ENCODE data around the gene RBM25. TPM values are rescaled to one million over a fixed set of nuclear protein-coding genes. Genes with fewer than 3 reads are reported as not detected.

The RBM25 gene
- total and polyA plus RNA-seq, 4 donors: 25.2 to 83.9 (median 68.6) TPM

DNA sequence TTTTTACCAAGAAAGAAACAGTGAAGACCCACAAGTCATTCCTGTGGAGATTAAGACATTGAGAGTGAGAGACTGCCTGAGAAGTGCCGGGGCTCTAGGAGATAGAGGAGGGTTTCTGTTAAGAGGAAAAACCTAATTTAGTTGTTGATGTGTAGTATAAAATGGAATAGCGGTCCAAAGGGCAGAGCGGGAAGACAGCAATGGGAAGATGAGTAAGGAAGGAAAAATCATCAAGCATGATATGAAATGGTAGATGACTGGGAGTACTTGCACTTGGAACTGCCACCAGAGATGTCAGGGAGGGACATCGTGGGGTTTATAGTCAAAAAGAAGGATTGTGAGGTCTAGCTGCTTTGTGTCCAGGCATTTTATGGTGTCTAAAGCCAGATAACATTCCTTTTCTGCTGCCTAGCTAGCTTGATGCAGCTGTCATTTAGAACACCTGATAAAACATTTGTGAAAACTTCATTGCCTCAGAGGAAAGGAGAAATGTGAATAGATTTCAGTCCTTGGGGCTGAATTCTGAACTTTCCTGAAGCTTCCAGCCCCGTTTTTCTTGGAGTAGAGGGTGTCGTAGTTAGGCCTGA is 57.8 kb downstream of the RBM25 start:
- 87 to 89% methylated on average over 6 of the region's 6 CpGs for WGBS, 2 donors

DNA sequence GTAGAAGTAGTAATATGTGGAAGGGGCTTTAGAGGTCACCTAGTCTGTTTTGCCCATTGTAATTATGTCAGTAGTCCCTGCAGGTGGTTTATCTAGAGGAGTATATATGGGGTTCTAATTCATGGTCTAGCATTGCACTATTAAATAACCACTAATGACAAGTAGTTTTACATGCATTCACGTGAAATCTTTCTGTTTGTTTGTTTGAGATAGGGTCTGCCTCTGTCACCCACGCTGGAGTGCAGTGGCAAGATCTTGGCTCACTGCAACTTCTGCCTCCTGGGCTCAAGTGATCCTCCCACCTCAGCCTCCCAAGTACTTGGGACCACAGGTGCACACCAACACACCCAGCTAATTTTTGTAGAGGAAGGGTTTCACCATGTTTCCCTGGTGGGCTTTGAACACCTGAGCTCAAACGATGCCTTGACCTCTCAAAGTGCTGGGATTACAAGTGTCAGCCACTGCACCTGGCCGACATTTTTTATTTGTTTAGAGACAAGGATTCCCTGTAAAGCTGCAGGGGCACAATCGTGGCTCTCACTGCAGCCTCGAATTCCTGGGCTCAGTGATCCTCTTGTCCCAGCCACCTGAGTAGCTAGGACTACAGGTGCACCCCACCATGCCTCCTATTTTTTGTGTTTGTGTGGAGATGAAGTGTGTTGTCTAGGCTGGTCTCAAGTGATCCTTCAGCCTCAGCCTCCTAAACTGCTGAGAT is 66.0 kb downstream of the RBM25 start:
- WGBS, 2 donors: 69 to 70% methylated on average over 6 of the region's 6 CpGs
- peaks cover 2 to 5% of the 10 kb centered on the region in 2 donors for H3K36me3 ChIP-seq (ENCODE audit: control insufficient read depth in 1 of 2, insufficient read depth in 2 of 2, low read length in 1 of 2)
- DNase-seq: no peak
- no peak overlapping the region for H3K4me3 ChIP-seq (ENCODE audit: low read length in 2 of 2)
- H3K27me3 ChIP-seq (ENCODE audit: control insufficient read depth in 1 of 2, insufficient read depth in 2 of 2, low read length in 1 of 2): no peaks in the 10 kb centered on the region
- no peak for ATAC-seq (ENCODE audit: low FRiP score)
- intact Hi-C loops (cut with DNase I): no loop called here
- H3K4me1 ChIP-seq (ENCODE audit: control insufficient read depth in 1 of 2, insufficient read depth in 2 of 2, low read length in 2 of 2): no peaks in the 10 kb centered on the region
- no peaks in the 10 kb centered on the region for H3K9me3 ChIP-seq (ENCODE audit: control insufficient read depth, low read length)
- no peak overlapping the region for H3K27ac ChIP-seq (ENCODE audit: low read depth in 1 of 2, low read length in 2 of 2)

More for the DNA sequence above, 57.8 kb downstream of the RBM25 start:
- H3K4me1 ChIP-seq (ENCODE audit: control insufficient read depth in 1 of 2, insufficient read depth in 2 of 2, low read length in 2 of 2): no peaks in the 10 kb centered on the region
- DNase-seq (no peak), ATAC-seq (ENCODE audit: low FRiP score) (no peak)
- no peaks in the 10 kb centered on the region for H3K27me3 ChIP-seq (ENCODE audit: control insufficient read depth in 1 of 2, insufficient read depth in 2 of 2, low read length in 1 of 2)
- no peak overlapping the region for H3K4me3 ChIP-seq (ENCODE audit: low read length in 2 of 2)
- peaks cover 5 to 8% of the 10 kb centered on the region in 2 donors for H3K36me3 ChIP-seq (ENCODE audit: control insufficient read depth in 1 of 2, insufficient read depth in 2 of 2, low read length in 1 of 2)
- H3K9me3 ChIP-seq (ENCODE audit: control insufficient read depth, low read length): no peaks in the 10 kb centered on the region
- intact Hi-C loops (cut with DNase I): no loop called here
- H3K27ac ChIP-seq (ENCODE audit: low read depth in 1 of 2, low read length in 2 of 2): no peak overlapping the region

- Histone ChIP-seq H3K4me1 (ENCODE audit: control insufficient read depth in 1 of 2, insufficient read depth in 2 of 2, low read length in 2 of 2) (no peaks in the 10 kb centered on the region), H3K27ac (ENCODE audit: low read depth in 1 of 2, low read length in 2 of 2) (no peak overlapping the region), H3K9me3 (ENCODE audit: control insufficient read depth, low read length) (no peaks in the 10 kb centered on the region), H3K27me3 (ENCODE audit: control insufficient read depth in 1 of 2, insufficient read depth in 2 of 2, low read length in 1 of 2) (no peaks in the 10 kb centered on the region), H3K36me3 (ENCODE audit: control insufficient read depth in 1 of 2, insufficient read depth in 2 of 2, low read length in 1 of 2) (peaks cover 2 to 5% of the 10 kb centered on the region in 2 donors), H3K4me3 (ENCODE audit: low read length in 2 of 2) (no peak overlapping the region)
- ATAC-seq (ENCODE audit: low FRiP score) (no peak), DNase-seq (no peak)
- 51 to 60% methylated on average over 5 of the region's 5 CpGs for WGBS, 2 donors
- intact Hi-C loops (cut with DNase I): no loop called here
These were observed 66.8 kb downstream of the RBM25 start for GRCh38 chr14:73125169-73125588.

GRCh38 chr14:73125746-73126145 is 67.4 kb downstream of the RBM25 start:
- intact Hi-C loops (cut with DNase I): no loop called here
- Histone ChIP-seq H3K9me3 (ENCODE audit: control insufficient read depth, low read length) (no peaks in the 10 kb centered on the region), H3K4me1 (ENCODE audit: control insufficient read depth in 1 of 2, insufficient read depth in 2 of 2, low read length in 2 of 2) (no peaks in the 10 kb centered on the region), H3K27me3 (ENCODE audit: control insufficient read depth in 1 of 2, insufficient read depth in 2 of 2, low read length in 1 of 2) (no peaks in the 10 kb centered on the region), H3K36me3 (ENCODE audit: control insufficient read depth in 1 of 2, insufficient read depth in 2 of 2, low read length in 1 of 2) (peaks cover 2 to 5% of the 10 kb centered on the region in 2 donors), H3K4me3 (ENCODE audit: low read length in 2 of 2) (no peak overlapping the region), H3K27ac (ENCODE audit: low read depth in 1 of 2, low read length in 2 of 2) (no peak overlapping the region)
- 54 to 55% methylated on average over 3 of the region's 3 CpGs for WGBS, 2 donors
- ATAC-seq (ENCODE audit: low FRiP score) (no peak), DNase-seq (no peak)

DNA sequence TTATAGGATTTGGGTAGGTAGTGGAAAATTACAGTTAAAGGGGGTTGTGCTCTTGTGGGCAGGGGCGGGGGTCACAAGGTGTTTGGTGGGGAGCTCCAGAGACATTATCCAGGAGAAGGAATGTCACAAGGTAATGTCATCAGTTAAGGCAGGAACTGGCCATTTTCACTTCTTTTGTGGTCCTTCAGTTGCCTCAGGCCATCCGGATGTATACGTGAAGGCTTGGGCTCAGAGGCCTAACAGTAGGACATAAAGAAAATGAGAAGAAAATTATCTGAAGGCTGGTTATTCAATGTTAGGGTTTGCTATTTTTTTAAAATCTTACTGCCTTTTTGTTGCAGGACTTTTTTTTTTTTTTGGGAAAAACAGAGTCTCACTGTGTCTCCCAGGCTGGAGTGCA is 75.5 kb downstream of the RBM25 start:
- no peak overlapping the region for H3K4me3 ChIP-seq (ENCODE audit: low read length in 2 of 2)
- H3K4me1 ChIP-seq (ENCODE audit: control insufficient read depth in 1 of 2, insufficient read depth in 2 of 2, low read length in 2 of 2): peaks cover 0 to 3% of the 10 kb centered on the region in 2 donors
- 95 to 96% methylated on average over 3 of the region's 3 CpGs for WGBS, 2 donors
- H3K36me3 ChIP-seq (ENCODE audit: control insufficient read depth in 1 of 2, insufficient read depth in 2 of 2, low read length in 1 of 2): no peaks in the 10 kb centered on the region
- intact Hi-C loops (cut with DNase I): no loop called here
- no peak for ATAC-seq (ENCODE audit: low FRiP score)
- no peaks in the 10 kb centered on the region for H3K9me3 ChIP-seq (ENCODE audit: control insufficient read depth, low read length)
- H3K27me3 ChIP-seq (ENCODE audit: control insufficient read depth in 1 of 2, insufficient read depth in 2 of 2, low read length in 1 of 2): no peaks in the 10 kb centered on the region
- DNase-seq: no peak
- no peak overlapping the region for H3K27ac ChIP-seq (ENCODE audit: low read depth in 1 of 2, low read length in 2 of 2)

- H3K27me3 ChIP-seq (ENCODE audit: control insufficient read depth in 1 of 2, insufficient read depth in 2 of 2, low read length in 1 of 2): no peaks in the 10 kb centered on the region
- WGBS, 2 donors: 1 to 2% methylated on average over 16 of the region's 16 CpGs
- no peaks in the 10 kb centered on the region for H3K9me3 ChIP-seq (ENCODE audit: control insufficient read depth, low read length)
- DNase-seq (no peak), ATAC-seq (ENCODE audit: low FRiP score) (no peak)
- intact Hi-C loops (cut with DNase I): no loop called here
- H3K27ac ChIP-seq (ENCODE audit: low read depth in 1 of 2, low read length in 2 of 2): no peak overlapping the region
- no peaks in the 10 kb centered on the region for H3K36me3 ChIP-seq (ENCODE audit: control insufficient read depth in 1 of 2, insufficient read depth in 2 of 2, low read length in 1 of 2)
- peaks cover 0 to 3% of the 10 kb centered on the region in 2 donors for H3K4me1 ChIP-seq (ENCODE audit: control insufficient read depth in 1 of 2, insufficient read depth in 2 of 2, low read length in 2 of 2)
- peak overlapping the region; percentile 25 to 50 for H3K4me3 ChIP-seq (ENCODE audit: low read length in 2 of 2)
These were observed 77.7 kb downstream of the RBM25 start for GRCh38 chr14:73136085-73136386.

DNA sequence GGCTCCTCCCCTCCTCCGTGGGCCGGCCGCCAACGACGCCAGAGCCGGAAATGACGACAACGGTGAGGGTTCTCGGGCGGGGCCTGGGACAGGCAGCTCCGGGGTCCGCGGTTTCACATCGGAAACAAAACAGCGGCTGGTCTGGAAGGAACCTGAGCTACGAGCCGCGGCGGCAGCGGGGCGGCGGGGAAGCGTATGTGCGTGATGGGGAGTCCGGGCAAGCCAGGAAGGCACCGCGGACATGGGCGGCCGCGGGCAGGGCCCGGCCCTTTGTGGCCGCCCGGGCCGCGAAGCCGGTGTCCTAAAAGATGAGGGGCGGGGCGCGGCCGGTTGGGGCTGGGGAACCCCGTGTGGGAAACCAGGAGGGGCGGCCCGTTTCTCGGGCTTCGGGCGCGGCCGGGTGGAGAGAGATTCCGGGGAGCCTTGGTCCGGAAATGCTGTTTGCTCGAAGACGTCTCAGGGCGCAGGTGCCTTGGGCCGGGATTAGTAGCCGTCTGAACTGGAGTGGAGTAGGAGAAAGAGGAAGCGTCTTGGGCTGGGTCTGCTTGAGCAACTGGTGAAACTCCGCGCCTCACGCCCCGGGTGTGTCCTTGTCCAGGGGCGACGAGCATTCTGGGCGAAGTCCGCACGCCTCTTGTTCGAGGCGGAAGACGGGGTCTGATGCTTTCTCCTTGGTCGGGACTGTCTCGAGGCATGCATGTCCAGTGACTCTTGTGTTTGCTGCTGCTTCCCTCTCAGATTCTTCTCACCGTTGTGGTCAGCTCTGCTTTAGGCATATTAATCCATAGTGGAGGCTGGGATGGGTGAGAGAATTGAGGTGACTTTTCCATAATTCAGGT is 78.3 kb downstream of the RBM25 start, which contains the start of gene PSEN1:
Gene PSEN1 (plus strand): TSS at position 121 of the 839 bp plus-strand sequence. CDS start 11,513 bp downstream, outside the sequence.
- Histone ChIP-seq H3K4me1 (ENCODE audit: control insufficient read depth in 1 of 2, insufficient read depth in 2 of 2, low read length in 2 of 2) (peaks cover 0 to 3% of the 10 kb centered on the region in 2 donors), H3K9me3 (ENCODE audit: control insufficient read depth, low read length) (no peaks in the 10 kb centered on the region), H3K27me3 (ENCODE audit: control insufficient read depth in 1 of 2, insufficient read depth in 2 of 2, low read length in 1 of 2) (no peaks in the 10 kb centered on the region), H3K27ac (ENCODE audit: low read depth in 1 of 2, low read length in 2 of 2) (peak within 1 kb of the TSS in 1 of 2 donors; percentile 46), H3K36me3 (ENCODE audit: control insufficient read depth in 1 of 2, insufficient read depth in 2 of 2, low read length in 1 of 2) (no peaks in the 10 kb centered on the region), H3K4me3 (ENCODE audit: low read length in 2 of 2) (peak within 1 kb of the TSS; percentile 87 to 92)
- peak; percentile 98 for ATAC-seq (ENCODE audit: low FRiP score)
- intact Hi-C loops (cut with DNase I): no loop called here
- DNase-seq: peak; percentile 96 to 98
- WGBS, 2 donors: 0 to 1% methylated on average over 71 of the region's 71 CpGs

- Histone ChIP-seq H3K36me3 (ENCODE audit: control insufficient read depth in 1 of 2, insufficient read depth in 2 of 2, low read length in 1 of 2) (no peaks in the 10 kb centered on the region), H3K9me3 (ENCODE audit: control insufficient read depth, low read length) (no peaks in the 10 kb centered on the region), H3K27ac (ENCODE audit: low read depth in 1 of 2, low read length in 2 of 2) (no peak overlapping the region), H3K4me3 (ENCODE audit: low read length in 2 of 2) (no peak overlapping the region), H3K4me1 (ENCODE audit: control insufficient read depth in 1 of 2, insufficient read depth in 2 of 2, low read length in 2 of 2) (peaks cover 0 to 3% of the 10 kb centered on the region in 2 donors), H3K27me3 (ENCODE audit: control insufficient read depth in 1 of 2, insufficient read depth in 2 of 2, low read length in 1 of 2) (no peaks in the 10 kb centered on the region)
- ATAC-seq (ENCODE audit: low FRiP score) (no peak), DNase-seq (no peak)
- intact Hi-C loops (cut with DNase I): no loop called here
- 88 to 97% methylated on average over 1 of the region's 1 CpG for WGBS, 2 donors
These were observed 82.5 kb downstream of the RBM25 start for GRCh38 chr14:73140811-73141323.

All from aorta (tissue), 5 donors.